ENCODE results near the gene XIRP1.

The XIRP1 gene

DNA sequence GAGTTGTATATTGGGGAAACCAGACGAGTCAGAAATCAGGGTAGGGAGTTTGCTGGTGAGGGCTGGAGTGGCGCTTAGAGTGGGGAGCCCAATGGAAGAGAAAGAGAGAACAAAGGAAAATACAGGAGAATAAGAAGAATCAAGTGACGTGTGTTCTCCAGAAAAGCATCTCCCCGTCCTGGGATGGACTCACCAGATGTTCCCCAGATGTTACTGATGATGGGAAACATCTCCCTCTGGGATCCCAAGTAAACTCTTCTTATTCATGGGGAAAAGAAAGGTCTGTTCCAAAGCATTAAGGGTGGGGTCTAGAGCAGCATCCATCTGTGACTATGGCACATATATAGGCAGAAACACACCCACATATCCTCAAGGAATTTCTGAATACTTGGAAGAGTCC lies 36.0 kb downstream of the XIRP1 start:
- Histone ChIP-seq H3K9me3 (no peaks in the 10 kb centered on the region), H3K36me3 (no peaks in the 10 kb centered on the region), H3K27me3 (no peaks in the 10 kb centered on the region), H3K4me3 (ENCODE audit: low read depth, low read length) (no peak overlapping the region), H3K4me1 (peaks cover 6% of the 10 kb centered on the region)
- TF ChIP-seq, protein P1, sequence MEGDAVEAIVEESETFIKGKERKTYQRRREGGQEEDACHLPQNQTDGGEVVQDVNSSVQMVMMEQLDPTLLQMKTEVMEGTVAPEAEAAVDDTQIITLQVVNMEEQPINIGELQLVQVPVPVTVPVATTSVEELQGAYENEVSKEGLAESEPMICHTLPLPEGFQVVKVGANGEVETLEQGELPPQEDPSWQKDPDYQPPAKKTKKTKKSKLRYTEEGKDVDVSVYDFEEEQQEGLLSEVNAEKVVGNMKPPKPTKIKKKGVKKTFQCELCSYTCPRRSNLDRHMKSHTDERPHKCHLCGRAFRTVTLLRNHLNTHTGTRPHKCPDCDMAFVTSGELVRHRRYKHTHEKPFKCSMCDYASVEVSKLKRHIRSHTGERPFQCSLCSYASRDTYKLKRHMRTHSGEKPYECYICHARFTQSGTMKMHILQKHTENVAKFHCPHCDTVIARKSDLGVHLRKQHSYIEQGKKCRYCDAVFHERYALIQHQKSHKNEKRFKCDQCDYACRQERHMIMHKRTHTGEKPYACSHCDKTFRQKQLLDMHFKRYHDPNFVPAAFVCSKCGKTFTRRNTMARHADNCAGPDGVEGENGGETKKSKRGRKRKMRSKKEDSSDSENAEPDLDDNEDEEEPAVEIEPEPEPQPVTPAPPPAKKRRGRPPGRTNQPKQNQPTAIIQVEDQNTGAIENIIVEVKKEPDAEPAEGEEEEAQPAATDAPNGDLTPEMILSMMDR (IDR thresholded peaks at IDR 0.05; ENCODE audit: low read depth, low read length), result no peak
- no peak for DNase-seq

GRCh38 chr3:39154280-39155021 lies 37.9 kb downstream of the XIRP1 start:
- Histone ChIP-seq H3K27me3 (no peaks in the 10 kb centered on the region), H3K36me3 (no peaks in the 10 kb centered on the region), H3K9me3 (no peaks in the 10 kb centered on the region), H3K4me3 (ENCODE audit: low read depth, low read length) (no peak overlapping the region), H3K4me1 (peaks cover 16% of the 10 kb centered on the region)
- TF ChIP-seq, protein P1 (IDR thresholded peaks at IDR 0.05; ENCODE audit: low read depth, low read length), result no peak
- no peak for DNase-seq

GRCh38 chr3:39153977-39154279 lies 38.5 kb downstream of the XIRP1 start:
- TF ChIP-seq, protein P1 (IDR thresholded peaks at IDR 0.05; ENCODE audit: low read depth, low read length), result no peak
- no peaks in the 10 kb centered on the region for H3K9me3 ChIP-seq
- H3K27me3 ChIP-seq, result no peaks in the 10 kb centered on the region
- no peaks in the 10 kb centered on the region for H3K36me3 ChIP-seq
- no peak overlapping the region for H3K4me3 ChIP-seq (ENCODE audit: low read depth, low read length)
- DNase-seq, result no peak
- H3K4me1 ChIP-seq, result peaks cover 17% of the 10 kb centered on the region

GRCh38 chr3:39150803-39151631 lies 41.4 kb downstream of the XIRP1 start:
- Histone ChIP-seq H3K9me3 (no peaks in the 10 kb centered on the region), H3K4me3 (ENCODE audit: low read depth, low read length) (peak overlapping the region; percentile 68), H3K4me1 (peaks cover 43% of the 10 kb centered on the region), H3K27me3 (no peaks in the 10 kb centered on the region), H3K36me3 (no peaks in the 10 kb centered on the region)
- TF ChIP-seq, protein P1 (IDR thresholded peaks at IDR 0.05; ENCODE audit: low read depth, low read length), result no peak
- peak; percentile 56 for DNase-seq

DNA sequence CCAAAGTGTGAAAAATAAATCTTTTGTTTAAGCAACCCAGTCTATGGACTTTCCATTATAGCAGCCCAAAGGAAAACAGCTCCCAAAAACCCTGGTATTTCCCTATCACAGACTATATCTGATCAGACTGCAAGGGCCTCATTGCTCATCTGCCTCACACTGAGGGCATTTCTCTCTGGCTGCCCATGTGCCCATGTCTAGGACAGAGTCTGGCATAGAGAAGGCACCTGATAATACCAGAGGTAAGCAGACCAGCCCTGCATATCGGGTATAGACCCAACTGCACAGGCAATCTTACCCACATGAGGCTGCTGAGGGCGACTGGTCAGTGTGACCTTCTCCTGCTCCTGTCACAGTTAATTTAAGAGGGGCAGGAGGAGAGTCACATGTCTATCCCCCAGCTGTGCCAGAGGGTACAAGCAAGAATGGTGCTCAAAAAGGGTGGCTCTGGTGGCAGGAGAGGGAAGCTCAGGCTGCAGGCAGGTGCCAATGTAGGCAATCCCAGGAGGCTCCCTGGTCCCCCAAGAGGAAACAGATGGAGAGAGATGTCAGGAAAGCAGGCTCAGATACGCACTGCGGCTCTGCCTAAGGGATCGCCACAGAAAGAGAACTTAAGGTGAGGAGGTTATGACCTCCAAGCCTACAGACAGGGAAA lies 42.1 kb downstream of the XIRP1 start:
- TF ChIP-seq, protein P1 (IDR thresholded peaks at IDR 0.05; ENCODE audit: low read depth, low read length), result no peak; the same call in 1 of the 2 replicates

More for the DNA sequence above, 42.1 kb downstream of the XIRP1 start:
- H3K4me3 ChIP-seq (ENCODE audit: low read depth, low read length), result peak overlapping the region; percentile 68
- peak; percentile 58 for DNase-seq
- no peaks in the 10 kb centered on the region for H3K27me3 ChIP-seq
- no peaks in the 10 kb centered on the region for H3K9me3 ChIP-seq
- H3K4me1 ChIP-seq, result peaks cover 44% of the 10 kb centered on the region
- H3K36me3 ChIP-seq, result no peaks in the 10 kb centered on the region

Measured in BE2C (cell line).